GM12892 (cell line): ENCODE measurements around the gene UNC13A.

Experiments used
- POLR2A ChIP-seq: IDR thresholded peaks from 2 replicates; pipeline ENCODE4 v1.6.1; 2011; ENCODE audit warnings: low read depth, low read length, control low read depth
- POLR2AphosphoS5 ChIP-seq: IDR thresholded peaks from 2 replicates; pipeline ENCODE4 v1.6.1; 2011; ENCODE audit warnings: low read depth, low read length, control low read depth

- TF ChIP-seq POLR2A (no peak; the same call in 1 of the 2 replicates), POLR2AphosphoS5 (no peak; the same call in 1 of the 2 replicates)
Observed at GRCh38 chr19:17582613-17583012, 105.5 kb downstream of the UNC13A start.
